Fibroblast of the aortic adventitia (primary cell): ENCODE measurements around the gene SMAD4. TPM values are rescaled to one million over a fixed set of nuclear protein-coding genes. Genes with fewer than 3 reads are reported as not detected.
"Not testable (repeated sequence)": the region's sequence is repeated elsewhere in the genome, so short reads cannot be mapped to it uniquely, and the experiment has no call there.

Experiments used
- DNase-seq: peaks from one replicate; pipeline ENCODE4 v3.0.0-alpha.2; 2010; ENCODE audit warnings: low read depth
- H3K4me3 ChIP-seq: 2 replicates; pipeline ENCODE4 v1.5.1; 2011; ENCODE audit warnings: low read depth, mild to moderate bottlenecking, control low read depth, low read length, moderate library complexity
- total RNA-seq: library from RNA; depleted of rRNA; stranded (reverse); fragments of >200 nt; gene quantifications from 2 replicates; pipeline ENCODE4 v1.2.3, GENCODE V29; 2012; ENCODE audit warnings: low replicate concordance
- TF ChIP-seq, protein P1 (sequence below): IDR thresholded peaks from 2 replicates; pipeline ENCODE4 v1.5.1; 2011; ENCODE audit warnings: mild to moderate bottlenecking, low read length, control low read depth, inconsistent platforms; ENCODE audit not compliant: insufficient read depth

Gene SMAD4
- total RNA-seq, 1 donor = 142 TPM

DNA sequence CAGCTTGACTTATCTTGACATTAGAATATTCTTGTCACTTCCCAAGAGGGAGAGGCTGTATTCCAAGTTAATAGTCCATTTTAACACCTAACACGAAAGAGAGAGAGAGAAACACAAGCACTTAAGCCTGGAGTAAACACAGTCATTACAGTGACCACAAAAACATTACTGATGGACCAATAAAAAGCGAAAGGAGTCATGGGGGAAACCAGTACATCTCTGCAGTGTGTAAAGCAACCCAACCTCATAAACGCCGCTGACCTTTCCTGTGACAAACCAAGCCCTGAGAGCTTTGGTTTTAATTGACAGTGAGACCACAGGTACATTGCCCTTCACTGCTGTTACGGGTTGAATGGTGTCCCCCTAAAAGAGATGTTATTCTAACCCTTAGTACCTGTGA, 78.3 kb downstream of the SMAD4 start:
- TF ChIP-seq, protein P1, sequence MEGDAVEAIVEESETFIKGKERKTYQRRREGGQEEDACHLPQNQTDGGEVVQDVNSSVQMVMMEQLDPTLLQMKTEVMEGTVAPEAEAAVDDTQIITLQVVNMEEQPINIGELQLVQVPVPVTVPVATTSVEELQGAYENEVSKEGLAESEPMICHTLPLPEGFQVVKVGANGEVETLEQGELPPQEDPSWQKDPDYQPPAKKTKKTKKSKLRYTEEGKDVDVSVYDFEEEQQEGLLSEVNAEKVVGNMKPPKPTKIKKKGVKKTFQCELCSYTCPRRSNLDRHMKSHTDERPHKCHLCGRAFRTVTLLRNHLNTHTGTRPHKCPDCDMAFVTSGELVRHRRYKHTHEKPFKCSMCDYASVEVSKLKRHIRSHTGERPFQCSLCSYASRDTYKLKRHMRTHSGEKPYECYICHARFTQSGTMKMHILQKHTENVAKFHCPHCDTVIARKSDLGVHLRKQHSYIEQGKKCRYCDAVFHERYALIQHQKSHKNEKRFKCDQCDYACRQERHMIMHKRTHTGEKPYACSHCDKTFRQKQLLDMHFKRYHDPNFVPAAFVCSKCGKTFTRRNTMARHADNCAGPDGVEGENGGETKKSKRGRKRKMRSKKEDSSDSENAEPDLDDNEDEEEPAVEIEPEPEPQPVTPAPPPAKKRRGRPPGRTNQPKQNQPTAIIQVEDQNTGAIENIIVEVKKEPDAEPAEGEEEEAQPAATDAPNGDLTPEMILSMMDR = no peak
- no peak for DNase-seq

DNA sequence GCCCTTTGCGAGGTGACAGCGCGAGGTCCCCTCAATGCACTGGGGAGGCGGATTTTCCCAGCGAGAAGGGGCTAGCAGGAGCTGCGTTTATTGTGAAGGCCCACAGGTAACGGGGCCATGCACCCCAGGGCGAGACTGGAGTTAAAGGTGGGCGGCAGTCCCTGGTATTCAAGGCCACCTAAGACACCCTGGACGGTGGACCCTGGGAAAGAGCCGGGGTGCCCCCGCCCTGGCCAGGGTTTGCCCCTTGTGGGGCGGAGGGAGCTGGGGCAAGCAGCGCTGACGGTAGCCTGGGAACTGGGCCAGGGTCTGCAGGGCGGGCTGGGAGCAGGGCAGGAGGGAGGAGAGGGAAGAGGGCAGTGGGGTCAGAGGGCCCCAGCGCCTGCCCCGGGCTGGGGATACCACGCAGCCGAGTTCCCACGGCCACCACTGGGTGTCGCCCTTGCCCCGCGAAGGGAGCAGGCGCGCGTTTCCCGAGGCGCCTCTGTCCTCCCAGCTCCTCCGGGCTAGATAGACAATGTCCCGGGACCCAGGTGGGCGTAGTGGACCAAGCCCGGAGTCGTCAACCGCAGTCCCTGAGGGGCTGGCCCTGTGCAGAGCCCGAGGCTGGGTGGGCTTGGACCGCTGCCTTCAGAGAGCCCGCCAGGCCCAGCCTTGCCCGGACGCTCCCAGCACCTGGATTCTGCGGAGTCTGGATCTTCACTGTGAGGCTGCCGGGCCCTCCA, 80.2 kb downstream of the SMAD4 start:
- TF ChIP-seq, protein P1 = peak; percentile 92
- H3K4me3 ChIP-seq = no peak overlapping the region
- DNase-seq = peak; percentile 30

More for the DNA sequence above, 78.3 kb downstream of the SMAD4 start:
- H3K4me3 ChIP-seq = no peak overlapping the region

DNA sequence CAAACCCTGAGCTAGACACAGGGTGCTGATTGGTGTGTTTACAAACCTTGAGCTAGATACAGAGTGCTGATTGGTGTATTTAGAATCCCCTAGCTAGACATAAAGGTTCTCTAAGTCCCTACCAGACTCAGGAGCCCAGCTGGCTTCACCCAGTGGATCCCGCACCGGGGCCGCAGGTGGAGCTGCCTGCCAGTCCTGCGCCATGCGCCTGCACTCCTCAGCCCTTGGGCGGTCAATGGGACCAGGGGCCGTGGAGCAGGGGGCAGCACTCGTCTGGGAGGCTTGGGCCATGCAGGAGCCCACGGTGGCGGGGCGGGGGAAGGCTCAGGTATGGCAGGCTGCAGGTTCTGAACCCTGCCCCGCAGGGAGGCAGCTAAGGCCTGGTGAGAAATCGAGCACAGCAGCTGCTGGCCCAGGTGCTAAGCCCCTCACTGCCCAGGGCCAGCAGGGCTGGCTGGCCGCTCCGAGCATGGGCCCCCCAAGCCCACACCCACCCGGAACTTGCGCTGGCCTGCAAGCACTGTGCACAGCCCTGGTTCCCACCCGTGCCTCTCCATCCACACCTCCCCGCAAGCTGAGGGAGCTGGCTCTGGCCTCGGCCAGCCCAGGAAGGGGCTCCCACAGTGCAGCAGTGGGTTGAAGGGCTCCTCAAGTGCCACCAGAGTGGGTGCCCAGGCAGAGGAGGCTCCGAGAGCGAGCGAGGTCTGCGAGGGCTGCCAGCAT, 81.8 kb downstream of the SMAD4 start:
- H3K4me3 ChIP-seq, DNase-seq: not testable (repeated sequence)

DNA sequence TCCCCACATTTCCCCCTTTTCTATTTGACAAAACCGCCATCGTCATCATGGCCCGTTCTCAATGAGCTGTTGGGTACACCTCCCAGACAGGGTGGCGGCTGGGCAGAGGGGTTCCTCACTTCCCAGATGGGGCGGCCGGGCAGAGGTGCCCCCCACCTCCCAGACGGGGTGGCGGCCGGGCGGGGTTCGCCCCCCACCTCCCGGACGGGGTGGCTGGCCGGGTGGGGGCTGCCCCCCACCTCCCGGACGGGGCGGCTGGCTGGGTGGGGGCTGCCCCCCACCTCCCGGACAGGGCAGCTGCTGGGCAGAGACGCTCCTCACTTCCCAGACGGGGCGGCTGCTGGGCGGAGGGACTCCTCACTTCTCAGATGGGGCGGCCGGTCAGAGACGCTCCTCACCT, 87.0 kb downstream of the SMAD4 start:
- not testable (repeated sequence) for H3K4me3 ChIP-seq, DNase-seq

DNA sequence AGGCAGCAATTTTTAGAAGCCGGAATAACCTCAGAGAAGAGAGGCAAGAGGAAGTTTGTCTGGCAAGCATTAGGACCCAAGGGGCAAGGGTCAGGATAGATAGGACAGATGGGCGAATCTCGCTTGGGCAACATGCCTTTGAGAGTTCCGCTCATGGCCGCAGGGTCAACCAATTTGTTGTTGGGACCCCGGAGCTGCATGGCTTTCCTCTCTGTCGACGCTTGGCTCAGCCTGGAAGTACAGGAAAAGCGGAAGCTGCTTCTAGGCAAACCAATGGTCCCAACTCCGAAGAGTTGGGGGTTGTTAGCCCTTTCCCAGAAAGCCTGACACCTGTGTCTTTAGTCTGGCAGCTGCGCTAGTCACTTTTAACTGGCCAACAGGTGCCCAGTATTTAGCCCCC, 89.5 kb downstream of the SMAD4 start:
- H3K4me3 ChIP-seq, DNase-seq: not testable (repeated sequence)

DNA sequence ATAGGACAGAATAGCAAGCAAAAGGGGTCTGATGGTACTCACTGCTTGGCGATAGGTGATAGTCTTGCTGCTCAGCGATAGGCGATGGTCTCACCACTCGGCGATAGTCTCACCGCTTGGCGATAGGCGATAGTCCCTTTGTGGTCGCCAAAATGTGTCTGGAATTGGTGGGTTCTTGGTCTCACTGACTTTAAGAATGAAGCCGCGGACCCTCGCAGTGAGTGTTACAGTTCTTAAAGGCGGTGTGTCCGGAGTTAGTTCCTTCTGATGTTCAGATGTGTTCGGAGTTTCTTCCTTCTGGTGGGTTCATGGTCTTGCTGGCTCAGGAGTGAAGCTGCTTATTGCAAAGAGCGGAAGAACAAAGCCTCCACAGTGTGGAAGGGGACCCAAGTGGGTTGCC, 90.0 kb downstream of the SMAD4 start:
- not testable (repeated sequence) for H3K4me3 ChIP-seq, DNase-seq

DNA sequence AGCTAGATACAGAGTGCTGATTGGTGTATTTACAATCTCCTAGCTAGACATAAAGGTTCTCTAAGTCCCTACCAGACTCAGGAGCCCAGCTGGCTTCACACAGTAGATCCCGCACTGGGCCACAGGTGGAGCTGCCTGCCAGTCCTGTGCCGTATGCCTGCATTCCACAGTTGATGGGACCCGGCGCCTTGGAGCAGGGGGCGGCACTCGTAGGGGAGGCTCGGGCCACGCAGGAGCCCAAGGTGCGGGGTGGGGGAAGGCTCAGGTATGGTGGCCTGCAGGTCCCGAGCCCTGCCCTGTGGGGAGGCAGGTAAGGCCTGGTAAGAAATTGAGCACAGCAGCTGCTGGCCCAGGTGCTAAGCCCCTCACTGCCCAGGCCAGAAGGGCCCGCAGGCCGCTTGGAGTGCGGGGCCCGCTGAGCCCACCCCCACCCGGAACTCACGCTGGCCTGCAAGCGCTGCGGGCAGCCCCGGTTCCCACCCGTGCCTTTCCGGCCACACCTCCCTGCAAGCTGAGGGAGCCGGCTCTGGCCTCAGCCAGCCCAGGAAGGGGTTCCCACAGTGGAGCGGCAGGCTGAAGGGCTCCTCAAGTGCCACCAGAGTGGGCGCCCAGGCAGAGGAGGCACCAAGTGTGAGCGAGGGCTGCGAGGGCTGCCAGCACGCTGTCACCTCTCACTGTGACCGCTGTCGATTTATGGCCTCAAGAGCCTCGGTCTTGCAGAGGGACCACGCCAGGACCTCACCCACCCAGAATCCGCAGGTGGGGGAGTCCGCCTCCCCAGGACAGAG, 91.0 kb downstream of the SMAD4 start:
- H3K4me3 ChIP-seq = no peak overlapping the region
- TF ChIP-seq, protein P1 = no peak
- DNase-seq = no peak

DNA sequence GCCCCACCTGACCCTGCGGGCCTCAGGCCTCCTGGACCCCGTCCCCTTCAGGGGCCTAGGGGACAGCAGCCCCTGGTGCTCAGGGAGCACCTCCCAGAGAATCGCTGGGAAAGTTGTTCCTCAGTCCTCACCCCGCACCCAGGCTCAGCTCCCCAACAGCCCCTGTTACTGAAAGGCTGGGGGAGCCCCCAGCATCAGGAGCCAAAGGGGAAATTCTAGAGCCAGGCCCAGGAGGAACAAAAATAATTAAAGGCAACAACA, 91.5 kb downstream of the SMAD4 start:
- TF ChIP-seq, protein P1 = no peak
- DNase-seq = no peak
- no peak overlapping the region for H3K4me3 ChIP-seq
